Skeletal muscle cell (primary cell): Measurements from ENCODE around the gene RCOR3.
"Not testable (repeated sequence)": the region's sequence is repeated elsewhere in the genome, so short reads cannot be mapped to it uniquely, and the experiment has no call there.

ENCODE experiments used
- DNase-seq: peaks from one replicate; pipeline ENCODE4 v3.0.0-alpha.2; 2010; ENCODE audit warnings: low read depth
- H3K4me3 ChIP-seq: 2 replicates; pipeline ENCODE4 v1.5.1; 2011; ENCODE audit warnings: low read depth, mild to moderate bottlenecking, control low read depth, low read length, moderate library complexity

Gene RCOR3

DNA sequence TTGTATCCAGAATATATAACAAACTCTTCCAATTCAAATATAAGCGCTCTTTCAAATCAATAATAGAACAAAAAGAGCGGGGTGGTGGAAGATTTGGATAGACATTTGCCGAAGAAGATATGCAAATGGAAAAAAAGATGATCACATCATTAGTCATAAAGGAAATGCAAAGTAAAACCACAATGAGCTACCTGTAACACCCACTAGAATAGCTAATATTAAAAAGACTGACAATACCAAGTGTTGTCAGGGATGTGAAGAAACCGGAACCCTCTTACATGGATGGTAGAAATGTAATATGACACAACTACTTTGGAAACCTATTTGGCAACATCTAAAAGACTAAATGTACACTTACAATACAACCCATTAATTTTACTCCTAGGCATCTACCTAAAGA lies 61.8 kb downstream of the RCOR3 start:
- no peak for DNase-seq
- no peak overlapping the region for H3K4me3 ChIP-seq

DNA sequence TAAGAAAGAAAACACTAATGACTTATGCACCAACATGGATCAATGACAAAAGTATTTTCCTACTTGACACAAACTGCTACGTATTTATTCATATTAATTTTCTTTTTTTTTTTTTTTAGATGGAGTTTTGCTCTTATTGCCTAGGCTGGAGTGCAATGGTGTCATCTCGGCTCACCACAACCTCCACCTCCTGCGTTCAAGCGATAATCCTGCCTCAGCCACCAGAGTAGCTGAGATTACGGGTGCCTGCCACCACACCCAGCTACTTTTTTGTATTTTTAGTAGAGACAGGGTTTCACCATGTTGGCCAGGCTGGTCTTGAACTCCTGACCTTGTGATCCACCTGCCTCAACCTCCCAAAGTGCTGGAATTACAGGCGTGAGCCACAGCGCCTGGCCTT lies 62.5 kb downstream of the RCOR3 start:
- DNase-seq, result not testable (repeated sequence)

DNA sequence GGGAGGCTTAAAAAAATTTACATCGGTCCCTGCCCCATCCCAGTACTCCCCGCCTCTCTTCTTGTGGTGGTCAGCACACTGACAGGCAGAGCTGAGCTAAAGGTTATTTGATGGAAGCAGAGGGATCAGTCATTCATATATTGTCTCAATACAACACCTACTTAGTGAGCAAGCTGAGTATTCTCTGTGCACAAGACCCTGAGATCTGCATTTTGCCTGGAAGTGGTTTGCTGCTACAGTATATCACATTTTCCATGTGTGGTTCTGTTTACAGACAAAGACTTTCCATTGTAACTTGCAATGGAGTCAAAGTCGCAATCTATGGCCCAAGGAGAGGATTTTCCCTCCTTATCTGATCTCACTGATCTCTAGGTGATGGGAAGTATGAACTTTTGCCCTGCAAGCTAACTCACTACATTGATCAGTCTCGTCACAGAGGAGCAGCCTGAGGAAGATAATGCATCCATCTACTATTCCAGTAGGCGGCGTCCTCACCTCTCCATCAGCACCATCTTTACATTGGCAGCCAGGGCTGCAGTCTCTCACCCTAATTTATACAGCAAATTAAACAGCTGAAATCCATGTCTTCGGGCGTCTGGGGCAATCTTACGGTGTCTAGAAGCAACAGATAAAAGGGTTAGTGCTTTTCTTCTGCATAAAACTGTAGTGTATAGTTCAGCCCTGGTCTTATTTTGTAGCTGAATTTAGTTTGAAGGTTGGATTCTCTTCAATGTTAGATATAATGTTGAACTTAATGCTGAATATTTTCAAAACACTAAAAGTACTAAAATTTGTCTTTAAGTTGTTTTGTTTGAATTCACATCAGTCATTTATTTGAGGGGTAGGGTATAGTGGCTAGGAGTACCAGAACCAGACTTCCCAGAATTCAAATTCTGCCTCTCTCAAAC lies 64.2 kb downstream of the RCOR3 start:
- no peak overlapping the region for H3K4me3 ChIP-seq
- DNase-seq, result no peak

More for the DNA sequence above, 62.5 kb downstream of the RCOR3 start:
- H3K4me3 ChIP-seq, result not testable (repeated sequence)

DNA sequence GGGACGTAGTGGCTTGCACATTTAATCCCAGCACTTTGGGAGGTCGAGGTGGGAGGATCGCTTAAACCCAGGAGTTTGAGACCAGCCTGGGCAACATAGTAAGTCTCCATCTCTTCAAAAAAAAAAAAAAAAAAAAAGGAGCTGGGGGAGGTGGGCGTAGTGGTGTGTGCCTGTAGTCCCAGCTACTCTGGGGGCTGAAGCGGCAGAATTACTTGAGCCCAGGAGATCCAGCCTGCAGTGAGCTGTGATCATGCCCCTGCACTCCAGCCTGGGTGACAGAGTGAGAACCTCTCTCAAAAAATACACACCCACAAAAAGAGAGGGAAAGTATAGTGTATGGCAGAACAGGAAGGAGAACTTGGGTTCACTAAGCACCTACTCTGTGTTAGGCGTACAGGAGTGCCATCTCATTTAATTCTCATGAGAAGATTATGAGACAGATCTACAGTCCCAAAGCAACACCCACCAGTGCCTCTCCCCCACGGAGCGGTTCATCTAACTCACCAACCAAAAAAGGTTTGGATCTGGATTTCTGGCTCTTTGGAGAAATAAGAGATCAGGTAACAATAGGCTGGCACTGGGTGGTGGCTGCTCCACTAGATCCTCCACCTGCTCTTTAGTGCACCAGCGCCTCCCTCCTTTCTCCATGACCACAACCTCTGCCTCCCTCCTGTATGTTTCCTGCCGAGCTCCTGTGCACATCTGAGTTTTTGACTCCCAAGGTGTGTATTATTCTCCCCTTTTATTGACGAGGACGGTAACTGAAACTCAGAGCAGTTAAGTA lies 66.0 kb downstream of the RCOR3 start:
- no peak for DNase-seq
- H3K4me3 ChIP-seq, result no peak overlapping the region

DNA sequence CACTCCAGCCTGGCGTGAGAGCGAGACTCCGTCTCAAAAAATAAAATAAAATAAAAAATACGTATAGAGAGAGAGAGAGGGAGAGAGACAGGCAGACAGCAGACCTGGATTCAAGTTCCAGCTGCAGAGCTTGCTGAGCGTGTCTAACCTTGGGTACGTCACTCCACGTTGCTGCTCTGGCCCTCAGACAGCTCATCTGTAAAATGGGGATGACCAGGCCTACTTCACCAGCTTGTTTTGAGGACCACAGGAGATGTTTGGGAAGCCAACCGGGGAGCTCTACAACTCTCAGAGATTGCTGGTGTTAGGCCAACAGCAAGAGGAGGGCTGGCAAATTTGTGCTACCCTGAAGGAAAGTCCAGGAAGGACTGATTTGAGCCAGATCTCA lies 67.0 kb downstream of the RCOR3 start:
- DNase-seq, result no peak
- H3K4me3 ChIP-seq, result peak overlapping the region; percentile 66

DNA sequence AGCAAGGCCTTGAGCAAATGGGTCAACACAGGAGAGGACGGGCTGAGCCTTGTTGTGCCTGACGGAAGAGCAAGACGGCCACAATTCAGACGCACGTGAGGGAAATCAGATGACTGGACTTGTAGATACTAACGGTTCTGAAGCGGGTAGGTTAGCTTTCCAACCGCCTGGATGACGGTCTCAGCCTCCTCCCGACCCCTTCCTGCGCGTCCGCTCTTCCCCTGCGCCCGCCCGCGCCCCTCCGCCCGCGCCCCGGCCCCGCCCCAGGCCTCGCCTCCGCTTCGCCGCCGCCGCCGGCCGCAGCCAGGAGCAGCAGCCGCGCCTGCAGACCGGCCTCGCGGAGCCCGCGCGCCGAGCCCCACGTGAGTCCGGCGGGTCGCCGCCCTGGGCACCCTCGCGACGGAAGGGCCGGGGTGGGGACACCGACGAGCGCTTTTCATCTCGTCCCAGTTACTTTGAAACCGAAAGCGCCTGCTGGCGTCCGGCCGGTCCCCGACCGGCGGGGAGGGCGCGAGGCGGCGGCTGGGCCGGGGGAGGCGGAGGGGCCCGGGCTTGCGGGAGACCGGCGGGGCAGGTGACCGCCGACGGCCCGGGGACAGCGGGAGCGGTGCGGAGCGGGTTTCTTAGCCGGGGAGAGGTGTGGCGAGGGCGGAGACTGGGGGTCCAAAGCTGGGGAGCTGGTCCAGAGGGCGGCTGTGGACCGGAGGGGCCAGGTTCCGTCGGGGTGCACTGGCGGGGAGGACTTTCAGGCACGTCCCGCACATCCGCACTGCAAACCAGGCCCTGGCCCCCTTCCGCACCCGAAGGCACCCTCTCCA lies 67.6 kb downstream of the RCOR3 start, which contains the start of gene TRAF5:
TRAF5 (plus strand) TSS at position 306 of the 818 bp plus-strand sequence. CDS start 26,407 bp downstream, outside the sequence.
- peak within 1 kb of the TSS; percentile 66 for H3K4me3 ChIP-seq
- no peak for DNase-seq

DNA sequence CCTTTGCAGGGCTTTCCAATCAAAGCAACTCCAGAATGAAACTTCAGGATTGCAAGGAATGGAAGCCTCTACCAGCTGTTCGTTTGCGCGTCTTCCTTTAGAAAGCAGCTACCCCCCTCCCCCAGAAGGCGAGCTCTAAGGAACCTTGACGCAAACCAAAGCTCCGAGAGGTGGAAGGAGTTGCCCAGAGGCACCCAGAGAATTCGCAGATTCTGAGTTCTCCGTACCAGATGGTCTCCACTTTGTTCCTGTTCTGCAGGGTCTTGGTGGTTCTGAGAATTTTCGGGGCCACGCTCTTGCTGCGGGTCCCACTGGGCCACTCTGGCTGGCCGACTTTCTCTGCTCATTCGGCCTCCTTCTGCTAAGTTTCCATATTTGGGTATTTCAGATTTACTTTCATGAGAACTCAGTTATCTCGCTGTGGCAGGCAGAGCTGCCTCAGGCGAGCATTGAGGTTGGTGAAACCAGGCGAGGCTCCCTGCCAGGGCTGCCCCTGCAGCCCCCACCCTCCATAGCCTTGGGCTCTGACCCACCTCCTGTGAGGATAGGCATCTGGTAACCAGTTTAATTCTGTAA lies 68.3 kb downstream of the RCOR3 start:
- no peak for DNase-seq

DNA sequence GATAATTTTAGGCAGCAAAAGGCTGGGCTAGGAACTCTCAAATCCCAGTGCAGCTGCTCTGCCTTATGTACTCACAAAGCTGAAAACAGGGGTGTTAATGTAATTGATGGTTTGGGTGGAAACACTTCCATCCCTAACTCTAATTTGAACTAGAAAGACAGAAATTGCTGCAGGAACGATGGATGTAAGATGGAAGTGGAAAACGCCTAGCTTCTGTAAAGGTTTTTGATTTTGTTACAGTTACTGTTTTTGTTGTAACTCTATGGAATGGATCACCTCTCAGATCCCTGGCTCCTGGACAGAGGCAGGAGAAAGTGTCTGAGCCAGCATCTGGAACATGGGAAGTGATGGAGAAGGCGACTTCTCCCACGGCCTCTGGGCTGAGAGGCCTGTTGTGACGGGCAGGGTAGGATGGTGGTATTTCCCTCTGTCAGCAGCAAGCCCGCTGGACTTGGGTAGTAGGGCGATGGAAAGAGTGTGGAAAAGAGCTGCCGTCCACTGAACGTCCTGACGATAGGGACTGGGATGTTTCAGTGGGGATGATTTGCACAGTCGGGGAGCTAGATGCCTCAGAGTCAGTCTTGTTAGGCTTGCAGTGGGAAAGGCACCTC lies 69.0 kb downstream of the RCOR3 start:
- no peak for DNase-seq
- no peak overlapping the region for H3K4me3 ChIP-seq

More for the DNA sequence above, 68.3 kb downstream of the RCOR3 start:
- peak overlapping the region; percentile 66 for H3K4me3 ChIP-seq

DNA sequence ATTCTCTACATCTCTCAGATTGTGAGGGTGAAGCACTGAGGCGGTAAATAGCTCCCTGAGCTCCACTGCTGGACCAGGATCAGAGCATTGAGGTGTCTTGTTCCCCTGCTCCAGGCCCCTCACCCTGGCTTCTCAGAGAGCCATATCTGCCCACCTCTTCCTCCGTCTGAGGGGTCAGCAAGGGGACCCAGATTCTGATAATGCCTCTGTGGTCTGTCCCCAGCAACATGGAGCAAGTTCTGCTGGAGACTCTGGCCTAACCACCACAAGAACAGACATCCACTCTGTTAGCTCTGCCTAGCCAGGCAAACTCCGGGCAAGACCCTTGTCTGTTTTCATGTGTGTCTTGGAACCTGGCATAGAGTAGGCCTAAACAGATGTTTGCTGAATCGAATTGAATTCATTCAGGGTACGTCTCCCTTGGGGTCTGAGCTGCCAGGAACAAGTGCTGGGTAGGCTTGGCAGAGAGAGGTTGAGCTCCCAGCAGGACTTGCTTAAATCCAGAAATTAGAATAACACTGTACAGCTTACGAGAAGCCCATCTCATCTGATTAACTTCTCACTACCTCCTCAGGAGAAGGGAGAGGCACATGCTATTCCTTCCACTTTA lies 69.8 kb downstream of the RCOR3 start:
- no peak for DNase-seq
- H3K4me3 ChIP-seq, result no peak overlapping the region

DNA sequence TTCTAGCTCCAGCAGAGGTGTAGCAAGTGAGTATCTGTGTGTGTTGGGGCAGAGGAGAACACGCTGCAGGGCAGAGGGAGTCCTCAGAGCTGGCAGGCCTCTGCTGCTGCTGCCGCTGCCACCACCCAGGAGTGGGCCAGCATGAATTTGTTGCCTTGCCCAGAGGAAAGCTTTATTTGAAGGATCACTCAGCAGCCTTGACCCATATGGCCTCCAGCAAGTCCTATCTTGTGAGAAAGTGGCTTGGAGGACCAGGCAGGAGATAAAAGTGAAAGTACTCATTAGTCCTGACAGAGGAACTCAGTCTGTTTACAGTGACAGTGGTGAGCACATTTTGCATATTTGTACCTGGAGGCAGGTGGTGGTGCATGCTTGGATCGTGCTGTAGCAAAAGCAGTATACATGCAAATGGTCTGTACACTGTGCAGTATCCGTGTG lies 70.6 kb downstream of the RCOR3 start:
- no peak for DNase-seq

DNA sequence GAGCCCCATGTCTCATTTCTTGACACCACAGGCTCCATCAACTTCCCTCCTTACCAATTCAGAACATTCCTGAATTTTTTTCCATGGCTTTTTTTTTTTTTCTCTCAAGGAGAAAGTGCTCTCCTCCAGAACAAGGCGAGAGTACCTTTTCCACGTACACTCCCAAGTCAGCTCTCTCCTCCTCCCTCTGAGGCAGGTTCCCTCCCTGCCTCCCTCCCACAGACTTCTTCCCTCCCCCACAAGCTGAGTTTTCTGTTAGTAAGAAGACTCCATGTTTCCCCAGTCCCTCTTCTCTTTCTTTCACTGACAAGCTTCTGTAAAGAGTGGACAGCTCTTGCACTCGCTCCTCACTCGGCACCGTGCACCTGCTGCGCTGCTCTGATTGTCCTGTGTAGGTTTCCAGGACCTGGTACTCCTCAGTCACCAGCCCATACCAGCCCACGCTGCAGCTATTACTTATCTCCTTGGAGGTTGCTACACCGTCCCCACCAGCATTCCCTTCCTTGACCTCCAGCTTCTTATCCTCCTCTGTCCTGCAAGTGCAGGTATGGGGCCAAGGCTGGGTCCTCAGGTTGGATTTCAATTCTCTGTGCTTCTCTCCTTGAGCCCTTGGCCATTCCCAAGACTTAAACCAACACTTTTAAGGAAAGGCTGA lies 71.2 kb downstream of the RCOR3 start:
- no peak for DNase-seq
- no peak overlapping the region for H3K4me3 ChIP-seq

More for the DNA sequence above, 70.6 kb downstream of the RCOR3 start:
- H3K4me3 ChIP-seq, result no peak overlapping the region

DNA sequence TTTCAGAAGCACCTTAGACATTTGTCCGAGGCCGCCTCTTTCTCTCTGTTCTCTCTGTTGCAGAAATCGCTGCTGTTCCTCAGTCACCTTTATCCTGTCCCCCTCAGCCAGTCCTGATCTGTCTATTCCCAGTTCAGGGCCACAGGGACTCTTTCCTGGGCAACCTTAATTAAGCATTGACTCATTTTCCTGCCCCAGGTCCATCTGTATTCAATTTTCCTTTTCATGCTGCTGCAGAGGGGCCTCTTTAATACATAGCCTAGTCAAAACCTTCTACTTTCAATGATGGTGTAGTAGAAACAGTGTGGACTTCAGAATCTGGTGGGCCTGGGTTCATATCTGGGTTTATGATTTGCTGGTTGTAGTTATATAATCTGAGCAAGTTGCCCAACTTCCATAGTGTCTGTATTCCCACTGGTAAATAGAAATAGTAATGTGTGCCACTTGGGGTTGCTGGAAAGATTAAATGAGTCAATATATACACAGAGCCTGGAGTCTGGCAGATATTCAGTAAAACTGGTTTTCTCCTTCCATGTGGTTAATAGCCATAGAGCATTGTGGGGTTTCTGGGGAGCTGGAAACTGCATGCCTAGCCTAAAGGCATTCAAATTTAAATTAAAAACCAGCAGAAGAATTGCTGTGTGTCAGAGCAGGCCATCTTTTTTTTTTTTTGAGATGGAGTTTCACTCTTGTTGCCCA lies 72.0 kb downstream of the RCOR3 start:
- DNase-seq, result no peak
- no peak overlapping the region for H3K4me3 ChIP-seq

DNA sequence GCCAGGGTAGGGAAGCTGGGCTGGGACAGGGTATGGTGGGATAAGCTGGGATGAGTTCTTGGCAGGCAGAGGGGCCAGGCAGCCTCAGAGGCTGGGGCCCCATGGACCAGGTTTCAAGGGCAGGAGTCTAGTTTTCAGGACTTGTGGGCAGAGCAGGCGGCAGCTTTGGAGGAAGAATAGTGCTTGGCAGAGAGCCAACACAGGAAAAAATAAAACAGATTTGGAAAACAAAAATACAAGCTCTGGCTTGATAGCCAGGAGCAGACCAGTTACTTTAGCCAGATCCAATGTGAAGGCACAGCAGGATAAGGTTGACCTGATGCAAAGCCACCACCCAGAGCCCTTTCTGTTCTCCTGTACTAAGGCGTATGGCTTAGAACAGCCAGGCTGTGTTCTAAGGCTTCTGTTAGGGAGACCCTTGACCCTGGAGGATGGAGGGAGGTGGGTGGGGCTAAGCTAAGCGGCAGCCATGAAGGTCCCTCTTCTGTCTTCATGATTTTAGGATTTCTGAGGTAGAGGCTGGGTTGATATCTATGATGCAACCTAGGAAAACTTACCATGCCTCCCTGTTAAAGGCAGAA lies 73.0 kb downstream of the RCOR3 start:
- H3K4me3 ChIP-seq, result no peak overlapping the region
- no peak for DNase-seq

DNA sequence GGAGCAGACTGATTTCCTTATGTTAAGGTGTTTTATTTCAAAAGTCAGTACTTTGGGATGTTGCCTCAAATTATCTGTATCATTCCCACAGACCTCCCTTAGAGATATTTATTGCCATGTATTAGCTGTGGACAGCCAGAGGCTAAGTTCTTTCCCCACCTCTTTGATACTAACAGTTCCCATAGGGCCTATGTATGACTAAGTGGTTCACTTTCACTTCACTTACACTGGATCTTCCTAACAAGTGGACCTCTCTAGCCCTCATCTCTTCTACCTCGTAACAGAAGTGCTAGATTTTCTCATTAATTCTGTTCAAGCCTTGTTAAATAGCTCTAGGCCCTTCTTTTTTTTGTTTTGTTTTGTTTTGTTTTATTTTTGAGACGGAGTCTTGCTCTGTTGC lies 73.7 kb downstream of the RCOR3 start:
- no peak for DNase-seq
- H3K4me3 ChIP-seq, result no peak overlapping the region

DNA sequence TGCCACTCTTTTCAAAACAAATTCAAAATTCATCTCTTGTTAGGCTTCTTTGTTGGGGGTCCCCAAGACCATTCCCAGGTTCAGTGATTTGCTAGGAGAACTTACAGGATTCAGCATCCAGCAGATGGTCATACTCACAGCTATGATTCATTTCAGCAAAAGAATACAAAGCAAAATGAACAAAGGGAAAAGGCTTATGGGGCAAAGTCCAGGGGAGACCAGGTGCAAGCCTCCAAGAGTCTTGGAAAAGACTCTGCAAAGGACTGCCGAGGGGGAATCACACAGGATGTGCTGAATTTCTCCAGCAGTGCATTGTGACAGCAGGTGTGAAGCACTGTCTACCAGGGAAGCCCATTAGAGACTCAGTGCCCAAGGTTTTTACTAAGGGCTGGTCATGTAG lies 74.7 kb downstream of the RCOR3 start:
- DNase-seq, result no peak
- H3K4me3 ChIP-seq, result no peak overlapping the region

DNA sequence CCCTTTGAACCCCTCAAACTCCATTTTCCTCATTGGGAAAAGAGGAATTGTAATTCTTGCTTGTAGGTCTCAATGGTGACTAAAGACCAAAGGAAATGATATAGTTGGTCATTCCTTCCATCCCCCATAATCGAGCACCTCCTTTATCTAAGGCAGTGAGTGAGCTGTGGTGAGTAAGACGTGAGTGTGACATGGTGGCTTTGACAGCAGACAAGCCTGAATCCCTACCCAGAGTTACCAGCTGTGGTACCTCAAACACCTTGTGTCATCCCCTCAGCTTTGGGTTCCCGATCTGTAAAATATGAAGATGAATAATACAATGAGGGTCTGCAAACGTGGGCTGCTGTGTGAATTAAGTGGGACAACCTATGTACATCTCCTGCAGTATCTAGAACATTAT lies 75.8 kb downstream of the RCOR3 start:
- no peak overlapping the region for H3K4me3 ChIP-seq
- no peak for DNase-seq

DNA sequence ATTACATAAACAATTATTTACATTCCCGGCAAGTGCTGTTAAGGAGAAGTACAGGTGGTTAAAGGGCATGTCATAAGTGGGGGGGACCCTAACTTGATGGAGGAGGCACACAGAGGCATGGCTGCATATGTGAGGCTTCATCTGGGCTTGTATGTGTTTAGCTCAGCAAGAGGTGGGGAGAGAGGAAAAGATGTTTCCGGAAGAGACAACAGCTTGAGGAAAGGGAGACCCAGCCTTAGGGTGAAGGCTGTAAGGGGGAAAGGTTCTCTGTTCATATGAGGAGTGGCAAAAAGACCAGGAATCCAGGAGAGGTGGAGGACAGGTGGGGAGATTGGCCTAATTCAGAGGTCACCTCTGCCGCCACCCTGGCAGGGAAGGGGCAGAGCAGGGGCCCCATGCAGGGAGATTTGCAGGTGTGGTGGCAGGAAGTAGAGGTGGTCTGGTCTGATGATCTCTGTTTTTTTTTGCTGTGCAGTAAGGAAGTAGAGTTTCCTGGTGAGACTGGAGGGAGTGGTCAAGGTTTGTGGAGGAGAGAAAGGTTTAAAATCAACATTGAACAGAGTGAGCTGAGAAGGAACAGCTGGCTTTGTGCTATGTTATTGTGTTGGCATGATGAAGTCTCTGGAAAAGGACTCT lies 76.5 kb downstream of the RCOR3 start:
- H3K4me3 ChIP-seq, result no peak overlapping the region
- DNase-seq, result no peak
